AG09319 (cell line): Measurements from ENCODE around the gene KCNF1.

Experiments
- DNase-seq: peaks from one replicate; pipeline ENCODE4 v3.0.0-alpha.2; 2010; ENCODE audit warnings: low read depth; ENCODE audit errors: extremely low read depth
- TF ChIP-seq, protein P1 (sequence below): IDR thresholded peaks from 2 replicates; pipeline ENCODE4 v1.5.1; 2011; ENCODE audit warnings: low read depth, mild to moderate bottlenecking, inconsistent platforms, low read length, moderate library complexity

KCNF1 gene

DNA sequence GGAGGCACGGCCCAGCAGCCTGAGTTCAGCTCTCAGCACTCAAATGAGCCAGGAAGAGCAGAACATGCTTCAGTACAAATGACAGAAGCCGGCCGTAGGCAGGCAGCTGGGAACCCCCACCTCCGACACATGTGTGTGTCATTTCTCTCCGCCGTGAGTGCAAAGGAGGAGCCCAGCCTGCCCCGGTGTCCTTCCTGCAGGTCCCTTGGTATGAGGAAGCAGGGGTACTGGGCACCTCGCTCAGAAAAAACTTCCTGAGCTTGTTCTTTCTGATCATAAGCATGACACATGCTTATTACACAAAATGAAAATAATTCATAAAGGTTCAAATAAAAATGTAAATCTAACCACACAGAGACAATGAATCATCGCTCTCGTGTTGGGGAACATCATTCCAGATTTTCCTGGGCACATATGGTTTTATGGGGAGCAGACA is 35.3 kb downstream of the KCNF1 start:
- no peak for DNase-seq
- TF ChIP-seq, protein P1, sequence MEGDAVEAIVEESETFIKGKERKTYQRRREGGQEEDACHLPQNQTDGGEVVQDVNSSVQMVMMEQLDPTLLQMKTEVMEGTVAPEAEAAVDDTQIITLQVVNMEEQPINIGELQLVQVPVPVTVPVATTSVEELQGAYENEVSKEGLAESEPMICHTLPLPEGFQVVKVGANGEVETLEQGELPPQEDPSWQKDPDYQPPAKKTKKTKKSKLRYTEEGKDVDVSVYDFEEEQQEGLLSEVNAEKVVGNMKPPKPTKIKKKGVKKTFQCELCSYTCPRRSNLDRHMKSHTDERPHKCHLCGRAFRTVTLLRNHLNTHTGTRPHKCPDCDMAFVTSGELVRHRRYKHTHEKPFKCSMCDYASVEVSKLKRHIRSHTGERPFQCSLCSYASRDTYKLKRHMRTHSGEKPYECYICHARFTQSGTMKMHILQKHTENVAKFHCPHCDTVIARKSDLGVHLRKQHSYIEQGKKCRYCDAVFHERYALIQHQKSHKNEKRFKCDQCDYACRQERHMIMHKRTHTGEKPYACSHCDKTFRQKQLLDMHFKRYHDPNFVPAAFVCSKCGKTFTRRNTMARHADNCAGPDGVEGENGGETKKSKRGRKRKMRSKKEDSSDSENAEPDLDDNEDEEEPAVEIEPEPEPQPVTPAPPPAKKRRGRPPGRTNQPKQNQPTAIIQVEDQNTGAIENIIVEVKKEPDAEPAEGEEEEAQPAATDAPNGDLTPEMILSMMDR = no peak

DNA sequence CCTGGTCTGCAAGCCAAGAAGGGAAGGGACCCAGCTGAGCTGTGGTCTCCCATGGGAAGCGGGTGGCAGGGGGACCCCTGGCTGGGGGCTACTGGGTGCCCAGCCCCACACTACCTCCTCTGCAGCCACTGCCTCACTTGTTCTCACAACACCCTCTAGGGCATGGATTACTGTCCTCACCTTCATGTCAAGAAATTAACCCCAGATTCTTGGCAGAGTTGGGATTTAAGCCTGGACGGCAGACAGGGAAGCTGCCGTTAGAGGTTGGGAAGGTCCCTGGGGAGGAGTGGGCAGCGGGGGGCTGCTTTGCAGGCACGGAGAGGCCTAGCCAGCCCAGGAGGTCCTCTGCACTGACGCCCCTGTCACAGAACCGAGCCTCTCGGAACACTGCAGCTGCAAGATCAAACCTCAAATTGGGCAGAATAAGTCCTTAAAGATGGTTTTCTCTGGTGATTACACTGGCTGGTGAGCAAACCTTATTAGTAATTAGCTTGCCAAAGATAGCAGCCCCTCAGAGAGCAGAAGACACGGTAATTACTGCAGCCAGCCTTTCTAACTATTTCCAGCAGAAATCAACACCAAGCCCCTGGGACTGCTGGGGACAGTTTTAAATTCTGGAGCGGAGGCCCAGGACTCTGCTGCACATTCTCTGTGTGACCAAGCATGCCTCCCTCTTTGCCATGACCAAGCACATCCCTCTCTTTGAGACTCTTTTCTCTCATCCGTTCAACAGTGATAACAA is 35.9 kb downstream of the KCNF1 start:
- TF ChIP-seq, protein P1 = no peak
- DNase-seq = no peak

DNA sequence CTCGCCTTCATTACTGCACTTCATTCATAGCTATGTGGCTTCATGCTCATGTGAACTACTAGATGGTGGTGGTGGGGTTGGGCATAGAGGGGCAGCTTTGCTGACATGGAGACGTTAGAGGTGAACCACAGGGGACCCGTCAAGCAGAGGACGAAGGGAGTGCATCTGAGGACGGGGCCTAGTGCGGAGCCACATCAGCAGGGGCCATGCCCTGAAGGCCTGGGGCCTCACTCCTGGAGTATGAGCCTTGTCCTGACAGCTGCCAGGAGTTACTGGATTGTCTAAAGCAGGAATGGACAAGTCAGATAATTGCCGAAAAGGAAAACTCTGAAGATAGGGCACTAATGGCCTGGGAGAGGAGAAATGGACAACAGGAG is 36.4 kb downstream of the KCNF1 start:
- TF ChIP-seq, protein P1 = no peak
- no peak for DNase-seq

DNA sequence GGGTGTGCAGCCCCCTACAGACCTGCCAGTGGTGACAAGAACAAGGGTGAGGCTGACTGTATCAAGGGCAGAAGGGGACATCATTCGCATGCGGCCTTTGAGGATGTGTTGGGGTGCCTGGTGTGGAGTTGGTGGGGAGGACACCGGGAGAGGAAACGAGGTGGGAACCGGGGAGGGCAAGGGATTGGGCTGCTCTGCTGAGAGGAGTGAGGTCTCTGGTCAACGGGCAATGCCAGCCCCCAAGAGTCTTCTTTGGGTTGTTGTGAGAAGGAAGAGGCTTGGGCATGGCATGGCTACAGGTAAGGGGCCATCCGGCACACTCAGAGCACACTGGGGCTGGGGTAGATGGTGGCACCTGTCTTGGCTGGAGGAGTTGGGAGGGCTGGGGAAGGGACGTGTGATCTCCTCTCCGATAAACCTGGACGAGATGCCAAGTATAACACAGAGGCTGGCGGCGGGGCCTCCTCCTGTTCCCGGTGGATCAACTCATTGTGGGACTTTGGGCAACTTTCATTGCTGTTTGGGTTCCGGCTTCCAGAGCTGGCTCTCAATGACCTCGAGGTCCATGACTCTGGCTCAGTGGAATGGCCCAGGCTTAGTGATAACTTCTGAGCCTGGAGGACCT is 37.0 kb downstream of the KCNF1 start:
- TF ChIP-seq, protein P1 = no peak
- DNase-seq = no peak

DNA sequence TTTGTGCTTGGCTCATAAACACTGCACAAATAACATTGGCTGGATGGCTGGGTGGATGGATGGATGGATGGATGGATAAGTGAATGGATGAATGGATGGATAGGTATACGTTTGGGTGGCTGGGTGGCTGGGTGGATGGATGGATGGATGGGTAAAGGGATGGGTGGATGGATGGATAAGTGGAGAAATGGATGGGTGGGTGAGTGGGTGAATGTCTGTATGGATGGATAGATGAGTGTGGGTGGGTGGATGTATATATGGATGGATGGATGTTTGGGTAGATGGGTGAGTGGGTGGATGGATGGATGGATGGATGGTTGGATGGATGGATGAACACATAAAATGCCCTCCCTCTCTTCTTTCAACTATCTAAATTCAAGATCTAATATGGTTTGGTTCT is 38.1 kb downstream of the KCNF1 start:
- no peak for DNase-seq
- TF ChIP-seq, protein P1 = no peak

DNA sequence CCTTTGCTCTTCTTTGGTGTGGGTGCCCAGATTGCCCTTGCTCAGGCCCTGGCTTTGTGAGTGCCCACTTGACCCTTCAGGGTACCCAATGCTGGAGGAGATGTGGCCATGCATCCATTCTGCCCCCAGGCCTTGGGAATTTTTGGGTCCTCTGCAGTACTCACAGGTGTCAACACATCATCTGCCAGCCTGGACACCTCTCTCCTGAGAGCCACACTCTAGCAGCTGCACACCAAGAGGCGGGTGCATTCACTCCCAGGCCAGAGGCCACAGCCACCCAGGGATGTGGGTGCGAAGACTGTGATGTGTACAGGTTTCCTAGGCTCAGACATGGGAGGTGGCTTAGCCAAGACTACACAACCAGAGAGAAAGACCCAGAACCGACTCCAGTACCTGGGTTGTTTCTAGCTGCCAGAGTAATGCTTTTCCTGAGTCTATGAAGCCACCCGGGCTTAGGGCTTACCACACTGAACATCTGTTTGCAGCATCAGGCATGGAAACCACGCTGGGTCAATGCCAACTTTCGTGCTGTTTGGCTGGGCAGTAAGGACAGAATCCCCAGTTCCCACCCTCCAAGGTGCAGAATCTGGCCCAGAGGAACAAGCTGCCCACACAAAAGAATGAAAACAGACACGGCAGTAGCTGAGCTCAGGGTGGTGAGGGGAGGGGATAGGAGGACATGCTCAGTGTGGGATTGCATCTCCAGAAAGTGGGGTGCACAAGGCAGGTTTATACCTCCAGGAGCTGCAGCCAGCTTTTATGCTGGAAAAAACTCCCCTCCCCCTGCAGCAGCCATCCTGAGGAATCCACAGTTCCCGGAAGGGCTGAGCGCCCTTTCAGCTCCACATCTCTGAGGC is 40.1 kb downstream of the KCNF1 start:
- TF ChIP-seq, protein P1 = no peak
- no peak for DNase-seq

DNA sequence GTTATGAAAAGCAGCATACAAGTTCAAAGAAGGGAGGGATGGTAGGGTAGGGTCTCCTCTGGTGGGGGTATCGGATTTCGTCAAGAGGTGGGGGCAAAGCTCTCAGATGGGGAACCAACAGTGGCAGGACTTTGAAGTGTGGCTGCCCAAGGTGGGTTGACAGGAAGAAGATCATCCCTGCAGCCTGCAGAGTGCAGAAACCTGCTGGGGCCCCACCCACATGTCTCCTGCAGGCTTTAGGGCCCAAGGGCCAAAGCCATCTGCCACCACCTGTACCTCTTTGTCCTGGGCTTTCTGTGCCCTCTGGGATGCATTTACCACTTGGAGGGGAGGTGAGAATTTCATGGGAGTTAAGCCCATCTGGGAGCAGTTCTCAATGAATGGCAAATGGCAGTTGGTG is 42.7 kb downstream of the KCNF1 start:
- no peak for DNase-seq
- TF ChIP-seq, protein P1 = no peak
